Breast epithelium (tissue), 3 donors: ENCODE measurements around the gene COL28A1.

Experiments used
- CTCF ChIP-seq, 3 donors: fragments of 450-650 bp; IDR thresholded peaks; one replicate each; pipeline ENCODE4 v1.5.1; 2016 to 2017; ENCODE audit warnings: antibody characterized with exemption in 3 of 3, mild to moderate bottlenecking in 3 of 3, moderate library complexity in 3 of 3
- POLR2A ChIP-seq: fragments of 450-650 bp; IDR thresholded peaks from one replicate; pipeline ENCODE4 v1.6.1; 2016; ENCODE audit warnings: antibody characterized with exemption, mild to moderate bottlenecking, moderate library complexity
- POLR2AphosphoS5 ChIP-seq, 3 donors: sonication (generic); formaldehyde crosslinking; IDR thresholded peaks; one replicate each; pipeline ENCODE4 v1.6.1; 2017; ENCODE audit warnings: antibody characterized with exemption in 3 of 3

DNA sequence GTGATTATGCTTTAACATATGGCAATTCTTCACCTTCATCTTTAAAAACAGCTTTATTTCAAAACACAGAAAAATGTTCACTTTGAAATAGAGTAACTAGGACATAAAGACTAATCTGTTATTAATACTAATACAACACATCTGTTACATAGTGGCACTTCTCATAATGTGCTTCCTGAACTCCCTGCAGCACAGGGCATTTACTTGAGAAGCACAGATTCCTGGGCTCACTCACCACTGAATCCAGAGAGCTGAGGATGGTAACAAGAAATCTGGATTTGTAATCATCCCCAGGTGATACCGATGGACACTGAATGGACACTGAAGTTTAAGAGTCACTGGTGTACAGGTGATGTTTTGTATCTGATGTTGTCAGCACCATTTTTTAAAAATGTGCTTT is 96.1 kb downstream of the COL28A1 start:
- TF ChIP-seq POLR2A, result no peak
- no peak for TF ChIP-seq CTCF (IDR thresholded peaks at IDR 0.05)
- TF ChIP-seq POLR2AphosphoS5 (IDR thresholded peaks at IDR 0.05), result no peak
